Measurements from ENCODE around the gene INSYN2A.

INSYN2A gene, protein sequence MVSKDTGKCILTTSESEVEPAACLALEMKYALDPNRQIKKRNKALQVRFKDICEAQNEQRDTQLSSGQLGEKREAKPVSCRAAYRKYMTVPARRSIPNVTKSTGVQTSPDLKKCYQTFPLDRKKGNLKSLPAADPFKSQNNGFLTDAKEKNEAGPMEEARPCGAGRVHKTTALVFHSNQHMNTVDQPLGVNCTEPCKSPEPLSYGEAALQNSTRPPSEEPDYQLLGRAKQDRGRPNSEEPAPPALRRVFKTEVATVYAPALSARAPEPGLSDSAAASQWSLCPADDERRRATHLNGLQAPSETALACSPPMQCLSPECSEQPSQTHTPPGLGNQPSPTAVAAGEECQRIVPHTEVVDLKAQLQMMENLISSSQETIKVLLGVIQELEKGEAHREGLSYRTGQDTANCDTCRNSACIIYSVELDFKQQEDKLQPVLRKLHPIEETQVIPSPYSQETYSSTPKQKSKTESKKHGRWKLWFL

DNA sequence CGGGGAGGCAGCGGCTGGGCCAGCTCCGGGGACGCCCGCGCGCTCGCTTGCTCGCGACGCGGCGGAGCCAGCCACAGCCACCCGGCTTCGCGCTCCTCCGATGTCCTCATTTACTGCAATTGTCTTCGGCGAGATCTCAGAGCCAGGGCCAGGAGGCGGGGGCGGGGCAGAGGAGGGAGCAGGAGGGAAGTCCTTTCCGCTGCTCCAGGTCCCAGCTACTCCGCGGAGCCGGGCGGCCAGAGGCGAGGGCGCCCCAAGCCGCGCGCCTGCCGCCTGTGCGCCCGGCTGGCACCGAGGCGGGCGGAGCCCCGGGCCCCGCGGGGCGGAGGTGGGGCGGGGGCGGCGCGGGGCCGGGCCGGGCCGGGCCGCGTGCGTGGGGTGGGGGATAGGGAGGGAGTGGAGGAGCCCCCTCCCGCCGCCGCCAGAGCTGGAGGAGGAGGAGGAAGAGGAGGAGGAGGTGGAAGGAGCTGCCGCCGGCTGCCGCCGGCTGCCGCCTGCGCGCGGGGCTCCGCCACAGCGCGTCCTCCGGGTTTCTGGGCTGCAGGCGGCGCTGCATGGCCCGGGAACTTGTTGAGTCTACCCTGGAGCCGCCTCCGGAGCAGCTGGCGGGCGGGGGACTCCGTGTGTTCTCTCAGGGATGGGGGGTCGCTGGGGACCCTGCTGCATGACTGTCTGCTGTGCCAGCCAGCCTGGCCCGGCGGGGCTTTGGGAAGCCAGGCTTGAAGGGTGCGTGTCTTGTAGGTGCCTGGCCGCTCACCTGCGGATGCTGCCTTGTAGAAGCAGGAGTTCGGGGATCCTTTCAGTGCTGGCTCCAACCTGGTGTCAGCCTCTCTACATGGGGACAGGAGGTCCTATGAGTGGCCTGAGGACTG, at the start of gene INSYN2A:
TSS of gene INSYN2A (minus strand) at position 310 of the 872 bp plus-strand sequence. CDS start 20,196 bp downstream, outside the sequence.
- DNase-seq (ENCODE audit: low spot score), result peak; percentile 54

DNA sequence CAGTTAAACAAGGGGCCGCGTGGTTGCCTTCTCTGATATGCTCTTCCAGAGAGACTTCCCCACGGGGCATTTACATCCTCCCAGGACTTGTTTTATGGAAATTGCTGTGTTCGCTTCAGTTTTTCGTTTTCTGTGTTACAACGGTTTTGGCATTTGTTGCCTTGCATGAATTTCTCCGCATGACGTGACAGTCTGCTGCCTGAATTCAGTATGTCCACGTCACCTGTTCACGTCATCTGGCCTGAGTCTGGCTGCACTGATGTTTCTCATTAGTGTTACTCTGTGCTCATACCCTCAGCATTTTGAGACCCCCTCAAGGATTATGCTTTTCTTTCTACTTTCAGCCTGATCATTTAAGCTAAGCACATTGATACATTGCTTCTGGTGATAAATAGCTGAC, 49.1 kb upstream of the INSYN2A start:
- DNase-seq (ENCODE audit: low spot score), result no peak

DNA sequence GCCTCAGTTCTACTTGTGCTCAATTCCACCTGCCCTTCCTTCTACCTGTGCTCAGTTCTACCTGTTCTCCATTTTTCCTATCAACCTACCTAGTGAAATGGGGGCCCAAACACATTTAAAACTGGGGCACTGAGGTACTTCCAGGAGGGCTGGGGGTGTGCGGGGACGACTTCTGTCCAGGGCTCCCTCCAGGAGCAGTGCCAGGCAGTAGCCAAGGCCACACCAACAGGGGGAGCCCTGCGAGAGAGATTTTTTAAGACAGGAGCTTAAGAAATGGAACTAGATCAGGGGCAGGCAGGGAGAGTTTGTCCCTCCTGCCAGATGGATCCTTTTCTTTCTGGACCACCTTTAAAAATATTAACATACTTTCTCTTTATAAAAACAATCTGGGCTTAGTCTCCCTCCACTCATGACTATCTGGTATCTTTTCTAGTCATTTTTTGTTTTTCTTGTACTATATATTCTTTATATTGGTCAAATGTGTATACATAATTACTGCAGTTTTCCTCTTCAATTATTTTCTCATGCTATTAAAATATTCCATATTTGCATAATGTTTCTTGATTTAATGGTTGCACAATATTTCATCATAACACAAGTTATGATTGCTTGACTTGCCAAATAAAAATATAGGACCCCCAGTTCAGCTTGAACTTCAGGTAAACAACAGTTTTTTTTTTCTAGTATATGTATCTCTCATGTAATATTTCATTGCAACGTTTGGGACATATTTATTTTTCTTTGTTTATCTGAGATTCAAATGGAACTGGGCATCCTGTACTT, 47.3 kb upstream of the INSYN2A start:
- peak; percentile 48 for DNase-seq (ENCODE audit: low spot score)

DNA sequence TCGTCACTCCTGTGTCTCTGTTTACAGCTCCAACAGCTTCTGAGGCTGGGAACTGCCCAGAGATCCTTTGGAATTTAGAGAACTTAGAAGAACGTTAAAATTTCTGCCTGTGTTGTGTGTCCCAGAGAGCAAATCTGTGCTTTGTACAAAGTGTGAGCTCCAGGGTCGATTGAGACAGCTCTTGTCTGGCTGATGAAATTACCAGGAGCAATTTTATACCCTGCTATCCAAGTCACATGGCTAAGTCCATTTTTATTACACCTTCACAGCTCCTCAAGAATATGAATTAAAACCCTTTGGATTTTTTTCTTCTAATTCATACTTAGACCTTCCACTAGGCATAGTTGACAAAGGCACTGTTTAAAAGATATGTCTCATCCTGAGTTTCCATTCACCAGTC, 46.5 kb upstream of the INSYN2A start:
- no peak for DNase-seq (ENCODE audit: low spot score)

DNA sequence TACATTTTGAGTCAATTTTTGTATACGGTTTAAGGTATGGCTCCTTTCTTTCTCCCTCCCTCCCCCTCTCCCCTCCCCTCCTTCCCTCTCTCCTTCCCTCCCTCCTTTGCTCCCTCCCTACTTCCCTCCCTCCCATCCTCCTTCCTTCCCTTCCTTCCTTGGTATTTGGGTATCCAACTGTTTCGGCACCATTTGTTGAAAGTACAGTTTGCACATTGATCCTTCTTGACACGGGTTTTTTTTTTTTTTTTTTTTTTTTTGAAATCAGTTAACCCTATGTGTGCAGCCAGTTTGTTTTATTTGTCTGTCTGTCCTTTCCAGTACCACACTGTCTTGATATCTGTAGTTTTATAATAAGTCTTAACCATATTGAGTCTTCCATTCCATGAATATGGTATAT, 39.9 kb upstream of the INSYN2A start:
- no peak for DNase-seq (ENCODE audit: low spot score)

DNA sequence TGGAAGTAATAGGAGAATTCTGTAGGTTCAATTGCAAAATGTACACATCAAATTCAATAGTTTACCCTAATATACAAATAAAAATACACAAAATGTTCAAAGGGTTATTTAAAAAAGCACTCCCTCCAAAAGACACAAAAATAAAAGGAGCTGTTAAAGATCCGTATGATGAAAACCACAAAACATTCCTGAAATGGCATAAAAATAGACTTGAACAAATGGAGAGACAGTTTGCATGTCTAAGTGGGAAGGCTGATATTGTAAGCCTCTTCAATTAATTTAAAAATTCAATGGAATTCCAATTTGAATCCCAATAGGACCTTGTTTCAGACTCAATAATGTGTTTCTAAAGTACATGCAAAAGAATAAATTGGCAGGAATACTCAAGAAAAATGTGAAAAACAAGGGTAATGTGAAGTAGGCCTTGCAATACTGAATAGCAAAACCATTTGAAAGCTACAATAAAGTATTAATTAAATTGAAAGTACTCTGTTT, 38.0 kb upstream of the INSYN2A start:
- DNase-seq (ENCODE audit: low spot score), result no peak

DNA sequence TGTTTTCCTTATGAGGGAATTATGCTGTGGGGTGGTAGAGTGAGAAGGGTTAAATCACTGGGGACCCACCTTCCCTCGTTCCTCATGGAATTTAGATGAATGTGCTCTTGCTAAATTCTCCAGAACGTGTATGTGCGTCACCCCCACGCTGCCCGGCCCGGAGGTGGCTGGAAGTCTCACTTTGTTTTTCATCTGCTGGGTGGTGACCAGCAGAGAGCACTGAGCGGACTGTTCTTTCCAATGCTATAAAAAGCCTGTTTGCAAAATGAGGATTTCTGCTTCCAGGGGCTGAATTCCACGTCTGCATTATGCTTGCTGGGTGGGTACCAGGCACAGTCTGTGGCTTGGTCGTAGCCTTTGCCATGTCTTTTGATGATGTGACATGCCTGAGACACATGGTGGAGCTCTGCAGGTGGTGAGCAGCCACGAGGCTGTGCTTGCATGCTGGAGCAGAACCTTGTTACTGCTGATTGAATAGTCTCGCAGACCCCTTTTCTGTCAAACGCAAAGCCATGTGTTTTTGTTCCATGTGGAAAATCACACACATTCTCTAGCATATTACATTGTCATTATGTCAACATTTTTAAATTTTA, 31.9 kb upstream of the INSYN2A start:
- DNase-seq (ENCODE audit: low spot score), result peak; percentile 35

DNA sequence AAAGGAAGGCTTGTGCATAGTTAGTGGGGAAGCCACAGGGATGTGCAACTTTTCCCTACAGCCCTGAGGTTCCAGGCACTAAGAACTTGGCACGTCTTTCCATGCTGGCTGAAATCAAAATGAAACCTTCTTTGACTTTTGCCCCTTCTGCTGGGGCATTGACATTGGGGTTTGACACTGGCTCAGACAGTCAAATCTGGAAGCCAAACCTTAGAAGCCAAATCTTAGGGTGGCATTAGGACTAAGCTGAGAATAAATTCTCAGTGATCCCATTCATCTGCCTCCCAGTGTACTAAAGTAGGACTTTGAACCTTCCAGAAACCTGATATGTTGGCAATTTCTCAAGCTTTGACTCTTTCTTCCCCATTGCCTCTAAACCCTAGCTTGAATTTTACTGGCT, 31.3 kb upstream of the INSYN2A start:
- DNase-seq (ENCODE audit: low spot score), result no peak

DNA sequence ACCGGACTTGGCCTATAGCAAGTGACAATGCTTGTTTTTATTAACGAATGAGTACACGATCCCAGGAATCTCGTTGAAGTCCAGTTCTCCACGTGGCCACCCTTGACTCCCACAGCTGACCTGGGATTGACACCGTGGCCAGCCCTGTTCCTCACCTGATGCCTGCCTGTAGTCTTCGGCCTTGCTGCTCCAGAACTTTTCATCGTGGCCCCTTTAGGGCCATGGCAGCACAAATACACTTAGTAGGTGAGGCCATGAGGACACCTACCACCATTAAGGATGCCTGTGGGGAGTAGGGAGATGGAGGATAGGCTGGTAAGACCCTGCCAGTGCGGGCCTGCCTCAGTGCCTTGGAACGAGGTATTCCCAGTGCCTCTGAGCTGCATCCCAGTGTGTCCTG, 30.6 kb upstream of the INSYN2A start:
- DNase-seq (ENCODE audit: low spot score), result no peak

DNA sequence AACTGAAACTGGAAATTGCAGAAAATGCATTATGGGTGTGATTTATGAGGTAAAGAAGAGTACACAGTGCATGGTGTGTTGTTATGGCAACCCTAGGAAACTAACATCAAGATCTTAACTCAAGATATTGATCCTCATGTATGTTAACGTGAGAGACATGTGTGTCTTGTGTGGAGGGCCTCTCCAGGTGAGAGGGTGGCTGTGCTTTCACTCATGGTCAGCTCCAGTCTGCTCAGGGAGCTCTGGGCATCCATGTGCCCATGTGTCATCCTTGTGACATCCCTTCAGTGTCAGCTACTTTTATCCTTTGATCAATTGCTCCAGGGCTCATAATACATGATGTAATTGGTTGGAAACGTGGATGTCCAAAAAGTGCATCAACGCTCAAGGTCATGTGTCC, 24.9 kb upstream of the INSYN2A start:
- no peak for DNase-seq (ENCODE audit: low spot score)

DNA sequence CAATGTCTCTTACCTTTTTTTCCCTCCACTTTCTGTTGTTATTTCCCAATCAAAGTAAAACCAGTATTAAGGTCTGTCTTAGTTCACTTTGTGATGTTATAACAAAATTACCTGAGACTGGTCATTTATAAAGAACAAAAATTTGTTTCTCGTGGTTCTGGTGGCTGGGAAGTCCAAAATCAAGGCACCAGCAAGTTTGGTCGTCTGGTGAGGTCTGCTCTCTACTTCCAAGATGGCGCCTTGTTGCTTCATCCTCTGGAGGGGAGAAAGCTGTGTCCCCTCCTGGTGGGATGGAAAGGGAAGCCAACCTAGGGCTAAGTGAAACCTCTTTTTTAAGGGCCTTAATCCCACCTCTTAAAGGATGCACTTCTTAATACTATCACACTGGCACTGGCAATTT, 22.3 kb upstream of the INSYN2A start:
- no peak for DNase-seq (ENCODE audit: low spot score)

DNA sequence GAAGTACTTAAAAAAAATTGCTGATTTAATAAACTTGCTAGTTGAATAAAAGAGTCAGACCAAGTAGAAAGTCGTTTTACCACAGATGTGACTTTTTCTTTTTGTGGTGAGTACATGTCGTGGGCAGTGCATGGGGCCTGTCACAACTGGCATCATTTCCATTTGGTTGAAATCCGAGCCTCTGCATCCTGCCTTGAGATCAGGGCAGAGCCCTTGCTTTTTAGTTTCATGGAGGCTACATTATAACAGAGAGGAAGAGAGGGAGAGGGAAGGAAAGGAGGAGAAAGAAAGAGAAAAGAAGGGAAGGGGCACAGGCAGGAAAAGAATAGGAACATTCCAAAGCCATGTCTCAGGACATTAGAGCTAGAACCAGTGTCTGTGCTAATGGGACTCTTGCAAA, 20.4 kb upstream of the INSYN2A start:
- no peak for DNase-seq (ENCODE audit: low spot score)

DNA sequence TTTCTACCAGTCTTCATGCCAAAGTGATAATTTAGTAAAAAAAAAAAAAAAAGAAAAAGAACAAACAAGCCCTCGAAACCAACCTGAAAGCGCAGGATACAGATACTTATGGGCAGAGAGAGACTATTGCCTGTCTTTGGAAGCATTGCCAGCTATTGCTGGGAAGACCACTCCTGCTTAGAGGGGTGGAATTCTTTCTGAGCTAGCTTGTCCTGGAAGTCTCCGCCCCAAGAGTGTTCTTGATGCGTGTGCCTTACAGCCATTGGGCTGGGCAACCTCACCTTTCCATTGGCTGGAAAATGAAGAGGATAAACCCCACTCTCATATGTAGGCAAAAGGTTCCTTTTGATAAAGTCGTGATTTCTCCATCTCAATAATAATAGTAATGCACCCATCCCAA, 19.9 kb upstream of the INSYN2A start:
- DNase-seq (ENCODE audit: low spot score), result no peak

DNA sequence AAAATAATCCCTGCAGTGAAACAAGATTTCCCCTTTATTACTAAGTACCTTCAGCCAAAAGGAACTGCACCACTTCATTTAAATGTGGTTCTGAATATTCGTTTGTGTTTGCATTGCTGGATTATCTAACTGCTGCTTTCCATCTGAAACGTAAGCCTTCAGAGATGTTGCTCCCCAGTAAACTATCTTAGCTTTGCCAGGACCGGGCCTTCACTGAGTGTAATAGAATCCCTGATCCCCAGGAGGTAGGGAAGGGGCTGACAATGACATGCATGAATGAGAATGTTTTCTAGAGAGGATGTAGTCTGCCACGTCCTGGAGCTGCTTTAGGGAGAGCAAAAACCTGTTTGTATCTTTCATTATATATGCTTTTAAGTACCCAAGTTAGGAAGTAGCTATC, 19.5 kb upstream of the INSYN2A start:
- DNase-seq (ENCODE audit: low spot score), result no peak

DNA sequence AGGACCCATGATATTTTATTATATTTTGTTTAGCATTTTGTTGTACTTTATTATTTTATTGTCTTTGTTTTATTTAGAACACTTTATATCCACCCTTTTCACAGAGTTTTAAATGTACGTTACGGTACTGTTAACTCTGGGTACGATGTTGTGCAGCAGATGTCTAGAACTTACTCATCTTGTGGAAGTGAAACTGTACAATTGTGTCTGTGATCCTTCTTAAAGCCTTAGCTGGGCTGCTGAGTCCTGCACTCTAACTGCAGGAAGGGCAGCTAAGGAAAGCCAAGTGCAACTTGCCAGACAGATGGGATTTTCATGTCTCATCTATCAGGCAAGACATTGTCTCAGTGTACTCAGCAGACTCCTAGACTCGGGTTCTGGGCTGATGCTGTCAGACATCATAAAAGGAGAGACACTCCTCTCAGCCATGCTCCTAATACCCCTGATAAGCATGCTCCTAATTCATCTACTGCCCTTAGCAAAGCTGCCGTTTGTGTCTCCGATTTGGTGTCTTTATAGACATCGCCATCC, 14.6 kb upstream of the INSYN2A start:
- DNase-seq (ENCODE audit: low spot score), result no peak

DNA sequence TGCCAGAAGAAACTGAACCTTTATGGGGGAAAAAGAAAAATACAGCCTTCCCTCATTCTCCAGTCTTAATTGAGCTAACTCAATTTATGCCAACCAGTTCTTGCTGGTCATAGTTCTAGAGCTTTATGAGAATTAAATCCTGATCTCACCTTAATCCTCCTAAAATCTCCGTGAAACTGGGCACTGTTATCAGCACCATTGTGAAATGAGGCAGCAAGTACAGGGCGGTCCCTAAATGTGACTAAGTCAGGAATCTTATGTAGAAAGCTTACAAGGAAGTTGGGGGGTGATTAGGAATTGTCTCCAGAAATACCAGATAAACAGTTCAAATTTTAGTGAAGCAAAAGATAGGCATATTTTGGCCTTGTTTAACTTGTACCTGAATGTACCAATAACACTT, 10.7 kb upstream of the INSYN2A start:
- no peak for DNase-seq (ENCODE audit: low spot score)

DNA sequence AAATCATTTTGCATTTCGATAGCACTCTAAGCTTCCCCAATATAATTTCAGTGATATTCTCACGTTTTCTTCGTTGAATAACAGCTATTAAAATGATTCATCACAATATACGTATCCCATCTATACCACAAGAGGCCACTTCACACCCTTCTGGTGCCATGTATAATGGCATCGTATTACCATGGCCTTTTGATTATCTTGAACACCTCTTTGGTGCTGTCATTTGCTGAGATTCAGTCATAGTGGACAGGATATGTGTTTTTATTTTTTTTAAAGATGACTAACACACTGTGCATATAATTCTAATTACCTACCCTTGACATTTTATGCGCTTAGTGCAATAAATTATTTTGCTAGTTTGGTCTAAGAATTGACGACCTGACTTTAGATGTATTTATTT, 6.7 kb upstream of the INSYN2A start:
- no peak for DNase-seq (ENCODE audit: low spot score)

DNA sequence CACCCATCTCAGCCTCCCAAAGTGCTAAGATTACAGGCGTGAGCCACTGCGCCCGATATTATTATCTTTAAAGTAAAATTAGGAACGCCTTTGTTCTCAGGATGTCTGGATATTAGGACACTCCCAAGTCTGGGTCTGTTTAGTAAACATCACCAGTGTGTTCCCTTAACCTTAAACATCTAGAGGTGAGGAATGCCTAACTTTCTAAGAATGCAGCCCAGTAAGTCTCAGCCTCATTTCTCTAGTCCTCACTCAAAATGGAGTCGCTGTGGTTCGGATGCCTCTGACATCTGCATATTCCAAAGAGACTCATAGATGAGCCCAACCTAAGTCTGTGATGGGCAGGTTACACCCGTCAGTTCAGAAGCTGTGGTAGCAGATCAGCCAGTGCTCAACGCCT, 4.3 kb upstream of the INSYN2A start:
- DNase-seq (ENCODE audit: low spot score), result no peak

DNA sequence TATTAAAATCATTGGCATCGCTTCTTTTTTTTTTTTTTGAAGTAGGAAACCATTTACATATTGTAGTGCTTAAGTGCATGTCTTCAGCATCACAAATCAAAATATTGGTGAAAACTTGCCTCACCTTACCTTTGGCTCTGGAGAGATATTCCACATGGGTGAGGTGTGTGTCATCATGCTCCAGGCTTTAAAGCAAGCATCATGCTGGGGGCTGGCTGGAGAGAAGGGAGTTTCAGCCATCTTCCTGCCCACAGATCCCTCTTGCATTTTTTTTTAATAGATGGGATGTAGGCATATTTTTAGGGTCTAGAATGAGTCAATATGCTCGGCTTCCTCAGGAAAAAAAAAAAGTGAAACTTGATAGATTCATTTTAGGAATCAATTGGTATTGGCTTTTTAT, 2.3 kb upstream of the INSYN2A start:
- no peak for DNase-seq (ENCODE audit: low spot score)

DNA sequence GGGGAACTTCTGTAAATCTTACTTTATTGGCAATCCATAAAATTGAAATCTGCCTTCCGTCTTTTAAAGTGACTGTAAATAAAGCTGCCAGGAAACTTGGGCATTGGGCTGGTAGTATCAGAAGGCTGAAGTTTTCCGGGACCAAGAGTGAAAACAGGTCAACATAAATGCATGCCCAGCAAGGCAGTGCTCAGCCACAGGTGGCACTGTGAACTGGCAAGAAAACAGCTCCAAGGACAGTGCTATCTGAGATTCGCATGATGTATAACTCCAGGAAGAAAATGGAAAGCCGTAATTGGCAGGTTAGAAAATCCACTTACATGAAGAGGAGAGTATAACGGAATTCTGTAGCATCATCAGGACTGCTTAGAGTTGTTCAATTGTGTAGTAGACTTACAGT, 1.9 kb upstream of the INSYN2A start:
- no peak for DNase-seq (ENCODE audit: low spot score)

DNA sequence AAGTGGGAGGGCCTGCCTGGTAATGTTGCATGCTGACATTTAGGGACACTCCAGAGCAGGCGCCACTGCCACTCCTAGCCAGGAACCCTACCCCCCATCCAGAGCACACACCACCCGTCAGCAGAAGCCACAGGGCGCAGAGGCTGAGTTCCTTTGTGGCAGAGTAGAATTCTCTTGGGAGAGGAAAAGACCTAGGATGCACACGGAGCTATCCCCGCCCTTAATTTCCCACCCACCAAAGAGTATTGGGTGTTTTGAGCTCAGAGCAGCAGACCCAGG, 702 bp upstream of the INSYN2A start:
- peak; percentile 12 for DNase-seq (ENCODE audit: low spot score)
